CD4-positive, alpha-beta T cell treated with Interferon alpha-2 for 1 hour (primary cell): ENCODE results near the gene KCNC4.

Source experiments
- DNase-seq, 2 donors: peaks; one replicate each; pipeline ENCODE4 v3.0.0-alpha.2; 2020 to 2022

Gene KCNC4

DNA sequence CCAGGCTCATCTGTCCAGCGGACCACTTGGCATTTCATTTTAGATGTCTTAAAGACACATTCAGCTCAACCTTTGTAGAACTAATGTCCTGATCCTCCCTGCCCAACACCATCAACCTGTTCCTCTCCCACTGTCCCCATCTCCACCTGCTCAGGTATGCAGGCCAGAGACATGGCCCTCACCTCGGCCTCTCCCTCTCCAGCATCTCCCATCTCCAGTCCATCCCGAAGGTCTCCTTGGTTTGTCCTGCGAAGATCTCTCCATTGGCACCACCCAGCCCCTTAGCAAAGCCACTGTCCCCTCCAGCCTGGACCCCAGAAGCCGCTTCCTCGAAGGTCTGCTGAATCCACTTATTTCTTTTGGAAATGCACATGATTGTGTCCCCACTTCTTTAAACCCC is 20.9 kb upstream of the KCNC4 start:
- no peak for DNase-seq

DNA sequence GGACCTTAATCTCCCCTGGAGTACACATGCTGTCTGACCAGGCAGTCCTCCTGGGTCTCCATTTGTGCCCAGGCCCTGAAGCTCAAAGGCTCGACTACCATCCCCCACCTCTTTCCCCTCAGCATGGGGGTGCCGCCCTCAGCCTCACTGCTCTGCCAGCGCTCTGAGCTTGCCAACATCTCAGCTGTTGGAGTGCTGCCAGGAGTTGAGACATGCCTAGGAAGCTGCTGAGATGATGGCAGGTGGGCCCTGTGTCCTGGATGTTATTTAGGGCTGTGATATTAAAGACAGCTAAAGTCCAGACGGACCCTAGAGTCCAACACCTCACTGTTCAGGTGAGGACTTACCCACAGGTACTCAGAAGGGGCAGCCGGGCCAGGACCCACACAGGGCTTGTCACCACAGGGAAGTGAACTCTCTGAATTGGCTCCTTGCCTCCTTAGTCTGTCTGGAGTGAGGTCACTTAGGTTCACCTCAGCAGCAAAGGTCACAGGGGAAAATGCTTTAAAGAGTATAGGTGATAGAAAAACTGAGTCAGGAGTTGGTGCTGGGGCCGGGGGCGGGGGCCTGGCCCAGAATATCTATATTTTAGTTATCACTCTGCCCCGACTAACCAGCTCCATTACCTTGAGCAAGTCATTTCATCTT is 19.7 kb upstream of the KCNC4 start:
- no peak for DNase-seq

DNA sequence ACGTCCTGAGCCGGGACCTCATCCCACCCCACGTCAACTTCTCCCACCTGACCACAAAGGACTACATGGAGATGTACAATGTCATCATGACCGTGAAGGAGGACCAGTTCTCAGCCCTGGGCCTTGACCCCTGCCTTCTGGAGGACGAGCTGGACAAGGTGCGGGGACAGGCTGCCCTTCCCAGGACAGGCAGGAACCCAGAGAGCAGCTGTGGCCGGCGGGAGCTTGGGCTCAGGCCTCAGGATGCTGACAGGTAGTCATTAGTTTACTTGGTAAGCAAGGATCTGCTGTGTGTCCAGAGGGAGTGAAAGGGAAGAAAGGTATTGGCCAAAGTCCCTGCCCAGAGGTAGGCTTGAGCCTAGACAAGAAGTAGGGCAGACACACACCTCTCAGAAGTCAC is 17.6 kb upstream of the KCNC4 start:
- DNase-seq: no peak

DNA sequence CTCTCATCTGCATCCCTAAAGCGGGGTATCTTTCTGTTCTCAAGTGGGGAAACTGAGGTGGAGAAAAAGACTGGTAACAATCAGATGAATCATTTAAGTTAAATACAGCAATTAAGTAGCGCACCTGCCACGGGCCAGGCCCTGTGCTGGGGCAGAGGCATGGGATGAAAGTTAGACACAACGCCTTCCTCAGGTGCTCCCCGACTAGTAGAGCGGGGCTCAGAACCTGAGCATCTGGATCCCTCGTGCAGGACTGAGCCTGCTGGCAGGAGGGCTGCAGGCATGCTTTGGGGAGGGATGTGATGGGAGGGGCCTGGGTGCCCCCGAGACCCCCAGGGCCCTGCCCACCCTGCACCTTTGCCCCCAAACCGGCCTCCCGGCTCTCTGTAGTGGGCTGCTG is 14.9 kb upstream of the KCNC4 start:
- DNase-seq: no peak

DNA sequence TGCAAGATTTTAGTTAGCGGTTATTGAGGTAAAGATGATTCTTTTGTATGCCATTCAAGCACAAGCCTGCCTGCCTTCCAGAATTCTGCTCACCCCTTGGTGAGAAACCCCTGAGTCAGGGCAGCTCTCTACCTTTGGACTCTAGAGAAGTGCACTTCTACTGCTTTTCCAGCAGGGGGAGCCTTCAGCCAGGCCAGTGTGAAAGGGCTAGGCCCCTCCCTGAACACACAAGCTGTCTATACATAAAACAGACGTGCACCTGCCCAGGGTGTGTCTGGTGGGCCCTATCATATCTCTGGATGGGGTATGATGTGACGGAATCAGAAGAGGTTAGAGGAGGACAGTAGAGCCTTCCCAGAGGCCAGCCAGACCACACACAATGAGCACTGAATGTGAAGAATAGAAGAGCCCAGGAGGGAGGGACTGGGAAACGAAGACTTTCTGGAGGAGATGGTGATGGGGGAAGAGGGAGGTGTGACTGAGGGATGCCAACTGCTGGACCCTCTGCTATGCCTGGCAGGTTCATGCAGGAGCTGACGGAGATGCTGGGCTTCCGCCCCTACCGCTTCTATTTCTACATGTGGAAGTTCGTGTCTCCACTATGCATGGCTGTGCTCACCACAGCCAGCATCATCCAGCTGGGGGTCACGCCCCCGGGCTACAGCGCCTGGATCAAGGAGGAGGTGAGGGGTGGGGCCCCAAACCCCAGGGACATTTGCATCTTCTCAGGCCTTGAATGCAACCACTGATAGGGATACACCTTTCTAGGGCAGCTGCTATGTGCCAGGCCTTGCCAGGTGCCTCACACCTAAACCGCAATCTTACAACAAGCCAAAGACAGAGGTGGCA is 13.0 kb upstream of the KCNC4 start:
- DNase-seq: peak; percentile 50 to 72

DNA sequence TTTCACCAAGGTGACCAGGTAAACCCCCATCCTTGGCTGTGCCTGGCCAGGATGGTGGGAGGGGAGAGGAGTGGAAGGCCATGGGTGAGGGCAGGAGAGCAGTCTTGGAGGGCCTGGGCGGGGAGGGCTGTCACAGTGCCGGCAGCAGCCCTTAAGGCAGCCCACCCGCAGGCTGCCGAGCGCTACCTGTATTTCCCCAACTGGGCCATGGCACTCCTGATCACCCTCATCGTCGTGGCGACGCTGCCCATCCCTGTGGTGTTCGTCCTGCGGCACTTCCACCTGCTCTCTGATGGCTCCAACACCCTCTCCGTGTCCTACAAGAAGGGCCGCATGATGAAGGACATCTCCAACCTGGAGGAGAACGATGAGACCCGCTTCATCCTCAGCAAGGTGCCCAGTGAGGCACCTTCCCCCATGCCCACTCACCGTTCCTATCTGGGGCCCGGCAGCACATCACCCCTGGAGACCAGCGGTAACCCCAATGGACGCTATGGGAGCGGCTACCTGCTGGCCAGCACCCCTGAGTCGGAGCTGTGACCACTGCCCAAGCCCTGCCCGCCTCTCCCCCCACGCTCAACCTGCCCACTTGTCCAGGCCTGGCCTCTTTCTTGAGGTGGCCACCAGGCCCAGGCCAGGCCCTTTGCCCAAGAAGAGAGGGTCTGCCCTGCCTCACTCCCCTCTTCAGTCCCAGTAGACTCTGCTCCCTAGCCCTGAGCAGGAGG is 12.0 kb upstream of the KCNC4 start:
- DNase-seq: no peak

DNA sequence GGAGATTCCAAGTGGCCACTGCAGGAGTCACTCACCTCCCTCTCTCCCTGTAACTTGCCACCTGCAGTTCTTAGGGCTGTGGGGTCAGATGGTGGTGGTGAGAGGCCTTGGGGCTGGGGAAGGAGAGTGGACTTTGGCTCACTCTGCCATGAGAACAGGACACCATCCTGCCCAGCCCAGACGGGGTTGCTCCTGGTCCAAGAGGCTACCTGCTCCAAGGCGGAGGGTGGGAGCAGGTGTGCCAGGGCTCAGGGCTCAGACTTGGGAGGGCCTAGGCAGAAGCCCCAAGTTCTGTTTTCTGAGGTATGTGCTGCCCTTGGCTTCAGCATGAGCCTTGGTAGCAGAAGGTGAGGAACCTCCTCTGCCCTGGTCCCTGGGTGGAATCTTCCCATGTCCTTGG is 11.4 kb upstream of the KCNC4 start:
- DNase-seq: no peak

DNA sequence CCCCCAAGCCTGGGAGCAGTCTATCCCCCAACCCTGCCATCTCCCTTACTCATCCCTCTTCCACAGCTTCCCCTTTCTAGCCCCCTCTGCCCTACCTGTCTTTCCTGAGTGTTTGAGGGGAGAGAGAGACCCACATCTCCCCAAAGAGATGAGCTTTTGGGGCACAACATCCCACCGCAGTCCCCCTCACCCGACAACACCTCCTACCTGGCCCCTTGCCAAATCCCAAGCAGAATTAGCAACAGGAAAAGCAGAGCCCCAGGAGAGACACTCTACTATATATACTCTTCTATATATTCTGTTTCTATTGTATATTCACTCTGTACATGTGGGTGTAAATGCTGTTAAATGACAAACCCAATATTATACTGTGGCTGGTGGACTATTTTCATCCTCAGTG is 9.9 kb upstream of the KCNC4 start:
- DNase-seq: no peak

DNA sequence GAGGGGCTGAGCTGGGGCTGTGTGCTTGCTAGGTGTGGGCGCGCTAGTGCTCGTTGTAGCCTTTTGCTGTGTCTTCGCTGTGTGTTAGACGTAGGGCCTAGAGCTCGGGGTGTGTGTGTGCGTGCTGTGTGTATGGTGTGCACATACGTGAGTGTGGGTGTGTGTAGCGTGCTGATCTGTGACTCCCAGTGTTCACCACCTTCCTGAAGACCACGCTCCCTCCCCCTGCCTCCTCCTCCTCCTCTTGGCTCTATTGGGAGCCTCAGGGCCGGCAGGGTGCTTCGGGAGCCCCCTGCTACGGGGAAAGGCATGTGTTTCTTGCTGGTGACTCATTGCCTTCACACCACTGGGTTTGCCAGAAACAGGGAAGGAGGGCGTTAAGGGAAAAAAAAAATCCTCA is 9.4 kb upstream of the KCNC4 start:
- DNase-seq: no peak

DNA sequence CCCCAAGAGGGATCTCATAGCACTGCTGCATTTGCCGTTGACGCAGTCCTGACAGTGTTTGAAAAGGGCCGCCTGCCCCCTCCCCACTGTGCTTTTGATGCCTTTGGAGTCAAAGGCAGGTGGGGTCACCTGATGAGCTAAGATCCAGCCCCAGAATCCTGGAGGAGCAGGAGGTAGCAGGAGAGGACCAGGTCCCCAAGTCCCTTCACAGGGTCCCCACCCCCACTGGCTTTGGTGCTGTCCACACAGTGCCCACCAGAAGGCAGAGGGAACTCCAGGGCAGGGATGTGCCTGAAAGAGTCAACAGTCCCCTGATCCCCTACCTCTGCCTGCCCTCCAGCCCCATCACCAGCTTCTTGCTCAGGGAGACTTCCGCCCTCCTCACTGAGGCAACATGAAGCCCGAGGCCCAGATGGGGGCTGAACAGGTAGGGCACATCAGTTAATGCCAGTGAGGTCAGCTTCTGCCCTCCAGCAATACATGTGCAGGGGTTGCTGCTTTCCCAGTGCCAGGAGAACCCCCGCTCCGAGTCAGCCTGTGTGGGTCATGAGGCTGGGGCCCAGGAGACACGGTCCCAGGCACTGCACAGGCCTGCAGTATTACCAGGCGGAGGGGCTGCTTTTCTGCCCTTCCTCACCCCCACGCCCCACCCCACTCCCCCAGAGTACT is 8.8 kb upstream of the KCNC4 start:
- DNase-seq: no peak

DNA sequence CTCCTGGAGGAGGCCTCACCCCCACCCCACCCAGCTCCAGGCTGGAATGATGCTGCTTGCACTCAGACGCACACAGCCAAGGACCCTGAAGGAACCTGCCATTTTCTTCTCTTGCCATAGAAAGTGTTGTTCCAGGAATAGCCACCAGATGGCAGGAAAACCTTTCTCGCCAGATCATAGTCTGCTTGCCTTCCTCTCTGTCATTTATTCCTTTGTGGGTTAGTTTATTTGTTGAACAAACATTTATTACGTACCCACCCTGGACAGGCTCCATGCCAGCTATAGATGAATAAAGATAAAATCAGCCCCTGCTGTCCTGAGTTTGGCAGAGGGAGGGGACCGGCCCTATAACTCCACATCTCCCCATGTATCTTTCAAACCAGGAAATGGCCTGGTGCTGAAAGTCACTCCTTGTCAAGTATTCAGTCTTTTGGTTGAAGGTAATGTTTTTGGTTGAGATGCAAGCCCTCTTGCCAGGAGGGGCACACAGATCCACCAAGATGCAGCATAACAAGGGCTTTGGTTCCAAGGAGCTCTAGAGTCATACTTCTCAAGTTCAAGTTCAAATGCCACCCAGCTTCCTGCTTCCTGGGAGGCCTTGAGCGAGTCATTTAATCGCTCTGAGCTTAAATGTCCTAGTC is 7.0 kb upstream of the KCNC4 start:
- peak; percentile 70 to 85 for DNase-seq

DNA sequence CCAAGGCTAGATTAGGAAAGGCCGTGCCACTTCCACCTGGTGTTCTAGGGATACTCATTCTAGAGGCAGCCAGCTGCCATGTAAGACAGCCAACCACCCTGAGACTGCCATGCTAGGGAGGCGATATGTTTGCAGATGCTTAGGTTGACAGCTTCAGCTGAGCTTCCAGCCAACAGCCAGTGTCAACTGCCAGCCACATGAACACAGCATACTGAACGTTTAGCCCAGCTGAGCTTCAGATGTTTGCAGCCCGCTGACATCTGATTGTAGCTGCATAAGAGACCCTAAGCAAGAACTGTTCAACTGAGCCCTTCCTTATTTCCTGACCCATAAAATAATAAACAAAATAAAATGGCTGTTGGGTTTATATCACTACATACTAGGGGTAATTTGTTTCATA is 5.0 kb upstream of the KCNC4 start:
- DNase-seq: no peak

DNA sequence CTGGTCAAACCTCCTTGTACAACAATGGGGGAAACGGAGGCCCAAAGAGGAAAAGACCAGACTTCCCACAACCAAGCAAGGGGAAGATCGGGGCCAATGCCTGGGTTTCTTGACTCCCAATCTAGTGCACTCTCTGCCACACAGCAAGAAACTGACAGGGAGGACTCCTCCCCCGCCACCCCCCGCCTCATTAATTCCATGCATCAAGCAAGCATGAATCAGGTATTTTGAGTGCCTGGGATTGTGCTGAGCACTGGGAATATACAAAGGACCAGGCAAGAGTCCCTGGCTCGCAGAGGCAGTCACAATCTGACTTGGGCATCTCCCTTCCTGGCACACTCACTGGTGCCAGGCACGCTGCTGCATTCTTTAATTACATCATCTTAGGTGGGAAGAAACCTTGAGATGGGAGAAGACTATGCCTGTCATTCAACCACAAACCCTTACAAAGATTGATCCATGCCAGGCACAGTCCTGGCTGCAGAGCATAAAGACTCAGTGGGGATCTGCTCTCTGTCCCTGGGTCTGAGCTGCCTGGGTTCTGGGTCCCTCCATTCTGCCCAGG is 4.4 kb upstream of the KCNC4 start:
- DNase-seq: no peak

DNA sequence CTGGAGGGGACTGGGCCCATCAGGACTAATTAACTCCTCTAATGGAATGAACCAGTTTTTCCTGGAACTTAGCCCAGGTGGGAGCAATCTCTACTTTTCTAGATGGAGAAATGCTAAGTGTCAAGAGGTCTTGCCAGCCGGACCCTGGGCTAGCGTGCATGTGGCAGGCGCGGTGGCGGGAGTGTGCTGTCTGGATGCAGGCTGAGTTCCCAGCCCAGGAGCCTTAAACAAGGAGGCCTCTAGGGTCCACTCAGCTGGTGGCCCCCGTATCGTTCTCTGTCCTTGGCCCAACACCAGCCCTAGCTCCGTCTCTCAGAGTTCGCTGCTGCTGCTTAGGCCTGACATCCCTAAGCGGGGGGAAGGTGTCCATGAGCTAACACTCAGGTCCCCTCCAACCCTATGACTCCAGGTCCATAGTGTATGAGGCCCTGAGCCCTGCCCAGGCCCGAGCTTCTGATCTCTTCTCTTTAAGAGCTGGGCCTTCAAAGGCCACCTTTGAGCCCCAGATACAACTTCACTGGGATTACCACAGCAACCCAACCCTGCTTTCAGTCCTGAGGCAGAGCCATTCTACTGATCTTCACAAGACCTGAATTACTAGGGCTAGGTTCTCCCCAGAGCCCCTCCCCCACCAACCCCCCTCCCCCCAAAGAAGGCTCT is 3.7 kb upstream of the KCNC4 start:
- DNase-seq: no peak

DNA sequence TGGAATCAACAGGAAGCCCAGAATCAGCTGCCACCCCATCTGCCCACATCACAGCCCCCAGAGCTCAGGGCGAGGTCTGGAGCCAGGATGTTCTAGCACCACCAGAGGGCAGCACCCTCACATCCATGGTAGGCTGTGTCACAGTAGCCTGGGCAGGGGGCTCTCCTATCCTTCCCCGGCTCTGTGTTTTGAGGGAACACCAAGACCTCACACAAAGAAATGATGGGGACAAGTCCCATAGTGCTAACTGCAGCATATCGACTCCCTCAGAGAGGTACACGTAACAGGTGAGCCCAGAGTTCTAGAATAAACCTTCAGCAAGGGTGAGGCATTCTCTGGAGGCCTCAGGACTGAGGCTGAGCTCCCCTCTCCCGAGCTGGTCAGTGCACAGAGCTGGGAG is 2.3 kb upstream of the KCNC4 start:
- DNase-seq: peak; percentile 74 to 81

DNA sequence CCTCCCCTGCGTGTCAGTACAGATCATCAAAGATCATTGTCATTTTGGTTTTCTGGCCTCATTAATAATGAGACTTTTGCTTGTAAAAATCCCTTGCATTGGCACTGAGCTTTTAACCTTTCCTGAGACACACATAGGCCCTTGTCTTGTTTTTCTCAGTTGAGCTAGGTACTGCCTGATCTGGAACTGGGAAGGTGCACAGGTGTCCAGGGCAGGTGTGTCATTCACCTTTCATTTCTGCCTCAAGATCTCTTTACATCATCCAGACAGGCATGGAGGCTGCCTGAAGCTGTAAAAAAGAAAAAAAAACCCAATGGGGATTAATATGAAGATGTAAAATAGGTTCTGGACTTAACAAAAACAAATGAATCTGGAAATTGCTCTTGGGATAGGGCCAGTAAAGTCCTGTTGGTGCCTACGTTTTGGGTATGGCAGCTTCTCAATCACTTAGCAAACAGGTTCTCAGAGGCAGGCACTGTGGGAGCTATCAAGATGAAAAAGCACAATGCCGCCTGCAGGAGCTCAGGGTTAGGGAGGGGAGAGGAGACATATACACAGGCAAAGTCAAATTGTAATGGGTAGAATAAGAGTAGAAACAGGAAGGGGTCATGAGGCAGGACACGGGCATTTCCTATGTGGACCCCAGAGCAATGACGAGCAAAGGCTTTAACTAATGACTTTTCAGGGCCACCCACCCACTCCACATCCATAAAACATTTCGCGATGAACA is 1.0 kb upstream of the KCNC4 start:
- DNase-seq: no peak

DNA sequence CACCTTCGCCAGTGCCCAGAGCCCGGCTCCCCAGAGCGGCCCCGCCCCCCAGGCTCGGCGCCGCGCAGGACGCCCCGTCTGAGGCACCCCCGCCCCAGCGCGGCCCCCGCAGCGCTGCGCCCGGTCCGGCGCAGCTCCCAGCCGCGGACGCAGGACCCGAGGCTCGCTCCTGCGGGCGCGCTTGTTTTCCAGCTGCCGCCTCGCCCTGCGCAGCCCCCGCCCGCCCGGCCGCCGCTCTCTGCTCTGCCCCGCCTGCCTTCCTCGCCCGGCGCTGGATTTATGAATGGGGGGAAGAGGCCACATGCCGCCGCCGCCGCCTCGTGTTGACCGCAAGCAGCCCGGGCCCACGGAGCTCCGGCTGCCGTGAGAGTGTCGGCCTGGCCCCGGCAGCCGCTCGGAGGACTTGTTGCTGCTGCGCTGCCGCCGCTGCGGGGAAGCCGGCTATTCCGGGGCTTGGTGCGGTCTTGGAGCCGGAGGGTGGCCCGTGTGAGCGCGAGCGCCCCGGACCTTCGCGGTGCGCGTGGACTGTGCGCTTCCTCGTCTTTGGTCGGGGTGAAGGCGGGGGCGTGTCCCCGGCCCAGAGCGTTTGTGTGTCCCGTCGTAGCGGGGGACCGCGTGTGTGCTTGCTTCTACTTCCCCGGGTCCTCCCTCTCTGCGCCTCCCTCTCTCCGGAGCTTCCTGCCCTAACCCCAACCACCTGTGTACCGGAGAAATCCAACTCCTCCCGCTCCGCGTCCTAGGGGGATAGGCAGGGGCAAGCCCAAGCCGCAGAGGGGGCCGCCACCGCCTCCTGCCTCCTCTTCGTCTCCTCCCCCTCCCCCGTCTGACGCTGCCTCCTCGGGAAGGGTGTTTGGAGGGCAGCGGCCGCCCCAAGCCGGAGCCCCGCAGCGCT is 736 bp downstream of the KCNC4 start:
- DNase-seq: peak; percentile 59 to 66

DNA sequence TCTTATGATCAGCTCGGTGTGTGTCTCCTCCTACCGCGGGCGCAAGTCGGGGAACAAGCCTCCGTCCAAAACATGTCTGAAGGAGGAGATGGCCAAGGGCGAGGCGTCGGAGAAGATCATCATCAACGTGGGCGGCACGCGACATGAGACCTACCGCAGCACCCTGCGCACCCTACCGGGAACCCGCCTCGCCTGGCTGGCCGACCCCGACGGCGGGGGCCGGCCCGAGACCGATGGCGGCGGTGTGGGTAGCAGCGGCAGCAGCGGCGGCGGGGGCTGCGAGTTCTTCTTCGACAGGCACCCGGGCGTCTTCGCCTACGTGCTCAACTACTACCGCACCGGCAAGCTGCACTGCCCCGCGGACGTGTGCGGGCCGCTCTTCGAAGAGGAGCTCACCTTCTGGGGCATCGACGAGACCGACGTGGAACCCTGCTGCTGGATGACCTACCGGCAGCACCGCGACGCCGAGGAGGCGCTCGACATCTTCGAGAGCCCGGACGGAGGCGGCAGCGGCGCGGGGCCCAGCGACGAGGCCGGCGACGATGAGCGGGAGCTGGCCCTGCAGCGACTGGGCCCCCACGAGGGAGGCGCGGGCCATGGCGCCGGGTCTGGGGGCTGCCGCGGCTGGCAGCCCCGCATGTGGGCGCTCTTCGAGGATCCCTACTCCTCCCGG is 1.5 kb downstream of the KCNC4 start:
- peak in 1 of 2 donors; percentile 54 for DNase-seq
